M059J (cell line): ENCODE data around the gene HDAC4. TPM values are rescaled to one million over a fixed set of nuclear protein-coding genes. Genes with fewer than 3 reads are reported as not detected.
"Not testable (repeated sequence)": the region's sequence is repeated elsewhere in the genome, so short reads cannot be mapped to it uniquely, and the experiment has no call there.

Experiments
- DNase-seq: peaks from one replicate; pipeline ENCODE4 v3.0.0-alpha.2; 2012; ENCODE audit warnings: low read depth
- total RNA-seq: library from RNA; depleted of rRNA; stranded (reverse); fragments of >200 nt; shearing (Covaris generic); gene quantifications from 2 replicates; pipeline ENCODE4 v1.2.3, GENCODE V29; 2014; rRNA removed

HDAC4 gene
- 3.9 and 6.4 TPM in 2 replicates for total RNA-seq

DNA sequence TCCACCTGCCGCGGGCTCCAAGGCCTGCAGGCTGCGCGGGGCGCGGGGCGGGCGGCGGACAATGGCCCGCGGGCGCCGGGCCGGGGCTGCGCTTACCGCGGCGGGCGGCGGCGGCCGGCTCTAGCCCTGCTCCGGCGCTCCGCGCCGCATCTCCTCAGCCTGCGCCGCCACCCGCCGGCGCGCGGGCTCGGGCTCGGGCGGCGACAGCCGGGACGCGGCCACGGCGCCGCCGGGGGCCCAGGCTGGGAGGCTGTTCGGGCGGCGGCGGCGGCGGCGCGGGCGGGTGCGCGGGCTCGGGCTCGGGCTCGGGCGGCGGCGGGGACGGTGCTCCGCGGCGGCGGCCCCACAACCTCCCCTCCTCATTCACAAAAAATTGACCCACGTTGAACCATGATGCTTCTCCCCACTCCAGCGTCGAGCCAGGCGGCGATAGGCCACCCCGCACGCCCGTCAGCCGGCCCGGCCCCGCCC, at the start of gene HDAC4:
Gene HDAC4, minus strand, starts transcription at position 425 of the 471 bp plus-strand sequence. CDS start 48,321 bp downstream, outside the sequence.
- DNase-seq, result no peak

- DNase-seq, result not testable (repeated sequence)
Measured at GRCh38 chr2:239449468-239449867, 48.6 kb upstream of the HDAC4 start.

- DNase-seq, result no peak
Measured at GRCh38 chr2:239445771-239446524, 45.1 kb upstream of the HDAC4 start.

DNA sequence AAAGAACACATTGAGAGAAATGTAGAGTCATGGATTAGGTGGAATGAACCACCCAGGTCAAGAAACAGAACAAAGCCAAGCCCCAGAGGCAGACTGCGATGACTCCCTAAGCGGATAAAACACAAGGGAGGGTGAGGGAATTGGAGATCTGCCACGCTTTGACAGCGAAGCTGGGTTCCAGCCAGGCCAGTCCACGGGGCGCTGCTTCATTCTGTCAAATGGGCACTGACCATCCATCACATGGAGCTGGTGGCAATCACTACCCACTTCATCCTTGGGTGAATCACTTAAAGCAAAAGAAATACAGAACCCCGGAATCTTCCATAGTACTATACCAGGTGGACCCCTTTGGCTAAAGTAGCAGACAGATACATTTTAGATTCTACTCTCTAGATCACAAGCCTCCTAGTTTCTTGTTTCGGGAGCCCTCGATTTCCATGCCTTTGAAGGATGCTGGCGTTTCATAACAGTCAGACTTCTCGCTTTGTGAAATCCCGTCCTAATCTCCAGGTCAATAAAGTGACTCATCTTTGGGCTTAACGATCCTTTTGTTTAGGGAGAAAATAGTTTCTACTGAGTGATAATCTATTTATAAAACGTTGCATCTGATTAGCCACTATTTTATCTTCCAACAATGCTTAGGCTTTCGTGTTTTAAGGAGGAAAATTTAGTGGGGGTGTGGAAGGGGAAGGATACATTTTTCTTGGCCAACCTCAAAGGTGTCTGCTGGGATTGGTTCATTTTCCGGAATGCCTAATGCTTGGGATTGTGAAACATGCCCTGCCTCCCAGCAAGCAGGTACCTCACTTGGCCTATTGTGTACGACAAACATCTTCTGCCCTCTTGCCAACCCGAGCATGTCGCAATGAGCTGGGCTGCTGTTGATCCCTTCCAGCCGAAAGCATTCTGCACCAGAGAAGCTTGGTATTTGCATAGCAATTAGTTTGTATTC, 44.1 kb upstream of the HDAC4 start:
- peak; percentile 20 for DNase-seq

- DNase-seq, result peak; percentile 65
Measured at GRCh38 chr2:239443666-239444567, 43.1 kb upstream of the HDAC4 start.

DNA sequence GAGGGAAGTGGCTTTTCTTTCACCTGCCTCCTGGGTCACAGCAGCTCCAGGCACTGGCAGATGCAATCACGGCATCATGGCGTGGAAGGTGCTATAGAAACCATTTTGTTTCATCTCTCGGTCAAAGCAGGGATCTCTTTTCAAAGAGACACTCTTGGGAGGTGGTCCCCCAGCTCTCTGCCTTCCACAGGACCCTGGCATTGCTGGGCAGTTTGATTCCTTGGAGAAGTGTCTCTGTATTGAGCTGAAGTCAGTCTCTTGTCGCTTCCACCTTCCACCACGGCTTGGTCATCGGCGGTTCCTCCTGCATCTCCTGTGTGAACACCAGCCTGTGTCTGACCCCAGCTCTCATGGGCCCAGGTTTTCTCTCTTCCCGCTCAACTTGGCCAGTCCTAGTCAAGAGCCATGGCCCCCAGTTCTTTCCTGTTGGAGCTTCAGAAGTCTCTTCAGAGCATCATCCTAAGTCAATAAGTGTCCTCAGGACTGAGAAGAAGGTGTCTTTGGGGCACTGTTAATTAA, 42.3 kb upstream of the HDAC4 start:
- no peak for DNase-seq

GRCh38 chr2:239442192-239442591, 41.4 kb upstream of the HDAC4 start:
- DNase-seq, result no peak

GRCh38 chr2:239441261-239442078, 40.6 kb upstream of the HDAC4 start:
- DNase-seq, result no peak

DNA sequence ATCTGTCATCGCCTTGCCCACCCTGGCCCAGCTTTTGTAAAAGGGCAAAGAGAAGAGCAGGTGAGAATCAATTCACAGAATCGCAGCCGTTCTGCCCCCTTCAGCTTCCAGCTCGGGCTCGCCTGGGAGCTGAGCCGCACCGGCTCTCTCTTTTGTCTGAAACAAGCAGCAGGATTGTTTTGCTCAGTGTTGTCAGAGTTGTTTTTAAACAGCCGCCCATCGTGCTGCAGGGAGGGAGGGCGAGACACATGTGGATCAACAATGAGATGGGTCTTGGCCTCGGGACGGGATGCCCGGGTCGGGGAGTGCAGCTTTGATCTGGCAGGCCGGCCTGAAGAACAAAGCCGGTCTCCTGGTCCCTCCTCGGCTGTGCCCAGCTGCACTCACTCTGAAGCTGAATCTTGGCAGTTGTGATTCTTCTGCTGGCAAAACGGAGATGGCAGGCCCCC, 39.7 kb upstream of the HDAC4 start:
- DNase-seq, result no peak

DNA sequence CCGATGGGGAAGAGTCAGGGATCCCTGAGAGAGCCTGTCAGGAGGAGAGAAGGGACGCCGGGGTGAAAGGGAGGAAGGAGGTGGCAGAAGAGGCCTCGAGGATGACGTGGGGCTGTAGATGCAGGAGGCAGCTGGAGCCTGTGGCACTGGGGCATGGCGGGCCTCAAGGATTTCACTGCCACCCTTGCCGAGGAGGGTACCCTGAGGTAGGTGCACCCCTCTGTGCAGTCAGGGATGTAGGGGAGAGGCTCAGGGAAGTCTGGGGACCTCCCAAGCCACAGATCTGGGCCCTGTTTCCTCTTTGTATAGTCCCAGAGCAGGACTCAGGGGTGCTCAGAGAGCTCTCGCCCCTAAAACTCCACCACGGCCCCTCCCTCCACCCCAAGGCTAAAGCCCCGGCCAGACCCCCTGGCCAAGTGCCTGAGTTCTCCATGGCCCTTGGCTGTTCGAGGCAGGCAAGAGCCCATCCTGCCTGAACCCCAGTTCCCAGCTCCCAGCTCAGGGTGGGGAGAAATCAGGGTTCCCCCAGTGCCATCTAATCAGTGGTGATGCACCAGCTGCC, 39.0 kb upstream of the HDAC4 start:
- no peak for DNase-seq

GRCh38 chr2:239438995-239439753, 38.4 kb upstream of the HDAC4 start:
- no peak for DNase-seq

DNA sequence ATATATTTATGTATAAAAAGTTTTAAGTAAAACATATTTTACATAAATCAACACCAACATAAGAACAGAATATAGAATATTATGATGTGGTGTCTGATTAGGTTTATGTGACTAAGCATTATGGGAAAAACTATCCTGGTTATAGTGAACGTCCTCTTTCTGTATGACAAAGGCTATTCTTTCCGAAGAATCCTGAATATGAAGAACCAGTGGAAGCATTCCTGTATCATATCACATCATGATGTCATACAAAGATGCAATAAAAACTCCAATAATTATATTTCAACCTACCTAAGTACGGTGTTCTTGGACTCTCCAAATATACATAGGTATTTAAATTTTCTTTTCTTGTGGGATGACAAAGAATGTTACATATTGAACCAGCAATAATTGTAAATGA, 37.5 kb upstream of the HDAC4 start:
- DNase-seq, result no peak

GRCh38 chr2:239436669-239437335, 36.0 kb upstream of the HDAC4 start:
- no peak for DNase-seq

- no peak for DNase-seq
Measured at GRCh38 chr2:239436076-239436475, 35.3 kb upstream of the HDAC4 start.

DNA sequence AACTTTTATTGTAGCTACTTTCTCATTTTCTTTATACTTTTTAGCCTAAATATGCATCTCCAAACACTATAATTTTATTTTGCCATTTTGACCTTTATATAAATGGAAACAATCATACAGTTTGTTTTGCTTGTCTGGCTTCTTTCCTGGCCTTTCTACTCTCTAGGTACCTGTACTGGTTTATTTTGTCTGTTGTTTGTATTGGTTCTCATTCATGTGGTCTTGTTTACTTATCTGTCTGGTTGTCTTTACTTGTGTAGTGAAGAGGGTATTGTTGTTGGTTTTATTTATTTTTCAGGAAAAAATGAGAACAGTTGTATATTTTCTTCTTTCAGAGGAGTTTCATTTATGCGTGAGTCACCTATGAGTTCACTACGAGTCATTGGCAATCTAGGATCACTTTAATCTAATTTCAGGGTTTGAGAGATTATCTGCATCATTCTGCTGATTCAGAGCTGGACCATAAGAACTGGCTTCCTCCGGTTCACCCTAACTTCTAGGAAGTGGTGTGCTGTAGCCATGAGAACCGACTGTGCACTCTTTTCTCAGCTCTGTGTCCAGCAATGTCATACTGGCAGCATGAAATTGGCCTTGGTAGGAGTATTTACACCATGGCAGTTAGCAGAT, 33.1 kb upstream of the HDAC4 start:
- peak; percentile 19 for DNase-seq

DNA sequence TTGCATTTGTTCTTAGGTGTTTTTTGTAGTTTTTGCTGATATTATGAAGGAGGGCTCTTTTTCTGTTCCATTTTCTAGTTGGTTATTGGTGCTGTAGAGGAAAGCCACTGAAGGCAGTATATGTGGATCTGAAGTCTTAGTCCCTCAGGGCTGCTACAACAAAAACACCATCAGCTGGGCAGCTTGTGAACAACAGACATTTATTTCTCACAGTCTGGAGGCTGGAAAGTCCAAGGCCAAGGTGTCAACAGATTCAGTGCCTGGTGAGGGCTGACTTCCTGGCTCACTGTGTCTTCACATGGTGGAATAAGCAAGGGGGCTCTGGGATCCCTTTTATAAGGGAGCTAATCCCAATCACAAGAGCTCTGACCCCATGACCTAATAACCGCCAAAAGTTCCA, 31.4 kb upstream of the HDAC4 start:
- DNase-seq, result no peak

DNA sequence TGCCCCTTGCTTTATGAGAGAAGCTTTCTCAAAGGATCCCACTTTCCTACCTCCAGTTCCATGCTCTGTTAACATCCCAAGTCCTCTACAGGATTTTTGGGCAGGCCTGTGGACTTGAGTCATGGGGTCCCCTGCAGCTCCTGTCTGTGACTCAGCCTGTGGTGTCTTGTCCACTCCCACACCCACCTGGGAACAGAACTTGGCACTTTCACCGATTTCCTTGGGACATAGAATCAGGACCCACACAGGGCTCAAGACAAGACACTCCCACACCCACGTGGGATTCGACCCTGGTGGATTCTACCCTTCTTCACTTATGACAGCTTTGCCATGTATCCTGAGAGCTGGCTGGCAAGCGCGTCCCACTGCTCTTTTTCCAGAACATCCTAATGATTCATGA, 30.7 kb upstream of the HDAC4 start:
- no peak for DNase-seq
